Measurements from ENCODE around the gene CAPZA2.
"Not testable (repeated sequence)": the region's sequence is repeated elsewhere in the genome, so short reads cannot be mapped to it uniquely, and the experiment has no call there.

Gene CAPZA2

DNA sequence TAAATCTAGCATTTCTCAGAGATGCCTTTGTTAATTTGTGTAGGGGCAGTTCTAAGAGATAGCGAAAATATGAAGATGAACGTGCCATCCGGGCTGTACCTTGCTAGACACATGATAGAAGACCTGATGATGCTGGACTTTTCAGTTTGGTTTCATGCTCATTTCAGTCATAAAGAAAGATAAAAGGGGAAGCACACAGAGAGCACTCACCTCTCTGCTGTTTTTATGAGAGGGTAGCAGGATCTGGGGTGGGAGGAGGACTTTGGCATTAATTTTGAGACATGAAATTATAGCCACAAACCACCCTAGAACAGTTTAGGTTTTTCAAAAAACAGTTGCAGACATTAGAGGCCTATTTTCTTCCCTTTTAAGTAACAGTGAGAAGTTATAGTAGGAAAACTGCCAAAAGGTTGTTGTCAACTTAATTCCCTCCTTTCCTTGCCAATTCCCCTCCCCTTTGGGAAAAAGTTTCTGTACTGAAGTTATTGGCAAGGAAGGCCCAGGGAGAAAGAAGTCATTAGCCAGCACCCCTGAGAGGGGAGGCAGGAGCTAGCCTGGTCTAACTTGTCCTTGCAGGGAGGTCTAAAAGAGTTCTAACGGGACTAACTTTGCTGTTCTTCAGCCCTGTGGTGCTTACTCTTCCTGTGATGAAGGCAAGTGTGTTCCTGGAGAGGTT is 93.6 kb downstream of the CAPZA2 start:
- DNase-seq: no peak

DNA sequence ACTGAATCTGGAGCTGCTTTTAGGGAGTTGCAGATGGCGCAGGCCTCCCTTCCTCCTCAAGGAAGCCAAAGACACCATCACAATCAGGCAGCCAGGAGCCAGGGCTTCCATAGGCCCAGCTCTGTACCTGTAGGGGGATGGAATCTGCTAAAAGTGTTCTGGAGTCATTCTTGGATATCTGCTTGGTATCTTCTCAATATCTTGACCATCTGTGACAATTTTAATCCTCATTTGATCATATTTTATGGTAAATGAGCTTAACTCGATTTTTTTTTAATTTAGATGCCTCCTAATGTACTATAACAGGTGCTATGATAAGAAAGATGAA is 94.1 kb downstream of the CAPZA2 start:
- DNase-seq: no peak

DNA sequence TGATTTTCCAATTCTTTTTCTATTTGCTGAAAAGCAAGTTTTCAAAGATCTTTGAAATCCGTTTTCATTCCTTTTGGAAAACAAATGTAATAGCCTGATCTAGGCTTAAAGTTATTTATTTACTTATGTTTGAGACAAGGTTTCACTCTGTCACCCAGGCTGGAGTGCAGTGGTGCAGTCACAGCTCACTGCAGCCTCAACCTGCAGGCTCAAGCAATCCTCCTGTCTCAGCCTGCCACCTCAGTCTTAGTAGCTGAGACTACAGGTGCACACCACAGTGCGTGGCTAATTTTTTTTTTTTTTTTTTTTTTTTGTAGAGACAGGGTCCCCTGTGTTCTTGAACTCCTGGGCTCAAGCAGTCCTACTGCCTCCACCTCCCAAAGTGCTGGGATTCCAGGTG is 95.5 kb downstream of the CAPZA2 start:
- DNase-seq: no peak

DNA sequence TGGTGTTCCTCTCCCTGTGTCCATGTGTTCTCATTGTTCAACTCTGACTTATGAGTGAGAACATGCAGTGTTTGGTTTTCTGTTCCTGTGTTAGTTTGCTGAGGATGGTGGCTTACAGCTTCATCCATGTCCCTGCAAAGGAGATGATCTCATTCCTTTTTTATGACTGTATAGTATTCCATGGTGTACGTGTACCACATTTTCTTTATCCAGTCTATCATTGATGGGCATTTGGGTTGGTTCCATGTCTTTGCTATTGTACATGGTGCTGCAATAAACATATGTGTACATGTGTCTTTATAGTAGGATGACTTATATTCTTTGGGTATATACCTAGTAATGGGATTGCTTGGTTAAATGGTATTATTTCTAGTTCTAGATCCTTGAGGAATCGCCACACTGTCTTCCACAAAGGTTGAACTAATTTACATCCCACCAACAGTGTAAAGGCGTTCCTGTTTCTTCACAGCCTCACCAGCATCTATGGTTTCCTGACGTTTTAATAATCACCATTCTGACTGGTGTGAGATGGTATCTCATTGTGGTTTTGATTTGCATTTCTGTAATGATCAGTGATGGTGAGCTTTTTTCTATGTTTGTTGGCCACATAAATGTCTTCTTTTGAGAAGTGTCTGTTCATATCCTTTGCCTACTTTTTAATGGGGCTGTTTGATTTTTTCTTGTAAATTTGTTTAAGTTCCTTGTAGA is 99.7 kb downstream of the CAPZA2 start:
- DNase-seq: not testable (repeated sequence)

DNA sequence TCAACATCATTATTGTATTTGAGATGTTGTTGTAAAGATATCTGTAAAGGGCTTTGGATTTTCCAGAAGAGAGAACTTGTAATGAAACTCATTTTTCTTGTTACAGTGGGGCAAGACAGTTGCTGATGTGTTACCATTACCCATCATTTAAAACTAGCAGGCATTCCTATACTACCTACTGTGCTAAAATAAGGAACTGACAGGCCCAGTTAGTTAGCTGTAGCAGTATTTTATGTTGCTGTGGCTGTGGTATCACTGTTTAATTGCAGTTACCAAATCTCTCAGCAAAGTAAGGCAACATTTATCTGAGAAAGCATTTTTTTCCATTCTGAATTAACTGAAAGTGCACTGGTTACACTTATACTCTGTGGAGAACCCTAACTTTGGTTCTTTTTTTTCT is 100.8 kb downstream of the CAPZA2 start:
- no peak for DNase-seq

DNA sequence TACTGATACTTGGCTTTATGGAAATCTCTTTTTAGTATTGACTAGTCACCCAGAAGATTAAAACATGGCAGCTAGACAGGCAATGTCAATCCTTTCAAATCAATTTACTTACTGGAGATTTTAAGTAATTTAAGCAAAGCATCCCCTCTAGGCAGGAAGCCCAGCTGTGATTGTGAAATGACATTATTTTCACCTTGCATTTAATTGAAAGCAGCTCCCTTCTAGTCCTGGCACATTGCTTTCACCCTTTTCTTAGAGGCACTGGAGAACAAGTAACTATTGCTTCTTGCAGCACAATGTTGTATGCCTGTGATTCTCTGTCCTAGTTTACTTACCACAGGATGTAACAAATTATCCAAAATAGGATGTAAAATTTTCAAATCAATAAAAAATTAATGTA is 104.2 kb downstream of the CAPZA2 start:
- no peak for DNase-seq

DNA sequence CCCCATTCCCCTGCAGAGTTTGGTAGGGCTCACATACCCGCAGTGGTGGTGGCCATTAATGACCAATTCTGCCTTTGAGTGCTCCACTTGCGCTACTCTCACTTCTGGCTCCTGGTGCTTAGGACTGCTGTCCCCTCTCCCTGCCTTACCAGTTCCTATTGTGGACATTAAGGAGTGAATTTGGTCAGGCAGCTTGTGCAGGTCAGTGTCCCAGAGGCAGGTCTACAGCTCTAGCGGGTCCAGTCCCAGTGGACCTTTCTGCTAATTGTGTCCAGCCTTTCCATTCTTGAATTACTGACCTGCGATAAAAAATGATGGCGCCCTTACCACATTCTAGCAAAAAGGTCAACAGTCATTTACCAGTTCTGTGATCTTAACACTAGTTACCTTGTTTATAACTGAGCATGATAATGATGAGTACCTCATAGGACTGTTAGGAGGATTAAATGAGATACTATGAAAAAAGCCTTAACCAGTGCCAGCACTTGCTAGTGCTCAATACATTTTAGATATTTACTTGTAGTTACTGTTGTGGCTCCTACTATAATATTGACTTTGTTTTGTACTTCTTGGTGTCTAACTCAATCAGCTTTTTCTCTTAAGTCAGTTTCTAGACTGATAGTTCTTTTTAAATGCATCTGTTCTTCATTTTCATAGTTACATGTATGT is 105.0 kb downstream of the CAPZA2 start:
- DNase-seq: no peak

GRCh38 chr7:116967983-116968382 is 105.6 kb downstream of the CAPZA2 start:
- no peak for DNase-seq

DNA sequence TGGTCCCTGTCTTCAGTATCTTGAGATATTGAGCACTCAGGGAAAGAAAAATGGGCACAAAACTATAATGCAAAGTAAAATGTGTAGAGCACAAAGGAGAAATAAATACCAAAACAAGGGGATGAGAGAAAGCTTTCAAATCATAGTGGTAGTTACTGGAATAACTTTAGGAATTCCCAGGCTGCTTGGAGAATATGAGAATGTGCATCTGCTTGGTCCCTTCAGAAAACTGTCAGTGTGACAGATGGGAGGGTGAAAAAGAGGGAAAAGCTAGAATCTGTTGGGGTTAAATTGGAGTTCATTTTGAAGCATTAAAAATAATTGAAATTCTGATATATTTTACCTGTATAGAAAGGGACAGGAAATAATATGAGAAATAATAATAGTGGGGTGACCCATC is 106.2 kb downstream of the CAPZA2 start:
- no peak for DNase-seq

DNA sequence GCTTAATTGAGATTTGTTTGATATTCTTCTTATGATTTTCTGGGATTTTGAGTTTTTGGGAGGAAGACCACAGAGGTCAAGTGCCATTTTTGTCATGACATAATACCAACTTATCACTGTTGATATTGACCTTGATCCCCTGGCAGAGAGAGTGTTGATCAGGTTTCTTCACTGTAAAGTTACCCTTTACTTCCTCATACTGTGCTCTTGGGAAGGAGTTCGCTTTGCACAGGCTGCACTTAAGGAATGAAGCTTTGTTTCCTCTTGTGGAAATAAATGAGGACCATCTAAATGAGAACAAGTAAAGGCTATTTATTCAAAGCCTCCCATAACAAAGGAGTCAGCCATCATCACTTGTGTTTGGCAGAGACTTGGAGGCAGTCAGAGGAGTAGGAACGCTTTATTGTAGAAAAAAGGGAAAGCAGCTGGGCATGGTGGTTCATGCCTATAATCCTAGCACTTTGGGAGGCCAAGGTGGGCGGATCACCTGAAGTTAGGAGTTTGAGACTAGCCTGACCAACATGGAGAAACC is 107.0 kb downstream of the CAPZA2 start:
- peak; percentile 10 to 39 for DNase-seq

- DNase-seq: peak; percentile 53 to 60
These were observed 108.0 kb downstream of the CAPZA2 start for GRCh38 chr7:116970238-116970910.

- DNase-seq: not testable (repeated sequence)
These were observed 108.8 kb downstream of the CAPZA2 start for GRCh38 chr7:116971153-116971552.
